H1 (cell line): ENCODE data around the gene PRDM5. TPM values are rescaled to one million over a fixed set of nuclear protein-coding genes. Genes with fewer than 3 reads are reported as not detected.

Source experiments
- CTCF ChIA-PET: fragments of 300-600 bp; sonication (Branson Sonifier 250); formaldehyde crosslinking; loops from one replicate; lab custom pipeline; 2021; ENCODE audit not compliant: partially characterized antibody; lab: Charles Lee
- POLR2A ChIA-PET: fragments of 300-600 bp; sonication (Branson Sonifier 250); formaldehyde crosslinking; loops from one replicate; lab custom pipeline; 2021; ENCODE audit warnings: inconsistent platforms; ENCODE audit not compliant: partially characterized antibody; lab: Charles Lee
- DNase-seq, 2 experiments: peaks; one replicate each; pipeline versions ENCODE4 v3.0.0 to v3.0.0-alpha.2; 2010 to 2022; ENCODE audit warnings: low spot score in 2 of 2, low read depth in 1 of 2, mixed read lengths in 1 of 2
- FAIRE-seq: peaks from 2 replicates; lab custom pipeline; 2011; peaks lifted over from hg19 to GRCh38; lab: Jason Lieb, UNC
- H2AFZ ChIP-seq: 2 replicates; pipeline ENCODE4 v1.8.1; 2012; ENCODE audit warnings: low read length, inconsistent platforms
- H2AK5ac ChIP-seq: 2 replicates; pipeline ENCODE4 v1.6.1; 2013; ENCODE audit warnings: low read depth, low read length
- H2BK120ac ChIP-seq: replicated peaks from 2 replicates; pipeline ENCODE3; 2013; ENCODE audit warnings: low read depth, low read length, inconsistent platforms
- H2BK12ac ChIP-seq: 2 replicates; pipeline ENCODE4 v1.6.1; 2013; ENCODE audit warnings: low read depth, low read length
- H2BK15ac ChIP-seq: 2 replicates; pipeline ENCODE4 v1.6.1; 2013; ENCODE audit warnings: low read length
- H2BK20ac ChIP-seq: 2 replicates; pipeline ENCODE4 v1.6.1; 2013; ENCODE audit warnings: low read length
- H2BK5ac ChIP-seq: 2 replicates; pipeline ENCODE4 v1.6.1; 2013; ENCODE audit warnings: low read depth, low read length
- H3K14ac ChIP-seq: 2 replicates; pipeline ENCODE4 v1.6.1; 2013; ENCODE audit warnings: inconsistent platforms; ENCODE audit not compliant: insufficient read length
- H3K18ac ChIP-seq: 2 replicates; pipeline ENCODE4 v1.6.1; 2013; ENCODE audit warnings: low read length; ENCODE audit errors: extremely low read depth
- H3K23ac ChIP-seq: 2 replicates; pipeline ENCODE4 v1.6.1; 2013; ENCODE audit warnings: inconsistent platforms; ENCODE audit not compliant: insufficient read length
- H3K23me2 ChIP-seq: 2 replicates; pipeline ENCODE4 v1.6.1; 2013; ENCODE audit warnings: low read depth, low read length
- H3K27ac ChIP-seq: 2 replicates; pipeline ENCODE4 v1.6.1; 2011; ENCODE audit warnings: low read depth, low read length, inconsistent platforms
- H3K27me3 ChIP-seq, 4 experiments: replicated peaks in 1 of 4; 1 replicate in 1 of 4; 2 replicates in 3 of 4; pipeline versions ENCODE4 v1.6.1 to v1.8.1; 2011 to 2013; ENCODE audit warnings: low read length in 3 of 4, mild to moderate bottlenecking in 3 of 4, inconsistent platforms in 2 of 4, mixed read lengths in 2 of 4, moderate library complexity in 1 of 4; ENCODE audit not compliant: control insufficient read depth in 3 of 4, insufficient read depth in 3 of 4; ENCODE audit errors: extremely low read depth in 1 of 4
- H3K36me3 ChIP-seq, 4 experiments: 2 replicates each; pipeline versions ENCODE4 v1.6.1 to v1.8.1; 2011 to 2013; ENCODE audit warnings: mild to moderate bottlenecking in 4 of 4, low read length in 3 of 4, moderate library complexity in 2 of 4, control low read depth in 1 of 4, inconsistent platforms in 1 of 4; ENCODE audit not compliant: insufficient read depth in 4 of 4, control insufficient read depth in 2 of 4
- H3K4ac ChIP-seq: replicated peaks from 2 replicates; pipeline ENCODE3; 2013; ENCODE audit warnings: low read length, low read depth, mixed read lengths, inconsistent platforms; ENCODE audit not compliant: insufficient read length
- H3K4me1 ChIP-seq, 4 experiments: replicated peaks in 1 of 4; 1 replicate in 1 of 4; 2 replicates in 3 of 4; pipeline versions ENCODE4 v1.6.1 to v1.8.1; 2011 to 2013; ENCODE audit warnings: low read length in 3 of 4, inconsistent platforms in 2 of 4, mixed read lengths in 1 of 4; ENCODE audit not compliant: insufficient read depth in 4 of 4, control insufficient read depth in 3 of 4
- H3K4me2 ChIP-seq, 2 experiments: 2 replicates each; pipeline versions ENCODE4 v1.6.1 to v1.8.1; 2011 to 2013; ENCODE audit warnings: low read depth in 2 of 2, low read length in 2 of 2, control low read depth in 1 of 2, inconsistent platforms in 1 of 2, mild to moderate bottlenecking in 1 of 2; ENCODE audit not compliant: insufficient read depth in 1 of 2
- H3K4me3 ChIP-seq, 4 experiments: fragments of 200-600, 300-600 bp in 1 of 4; sonication (generic), shearing (Covaris generic), sonication (Bioruptor Twin) in 1 of 4; 2 replicates each; pipeline versions ENCODE4 v1.5.1 to v1.8.1; 2011 to 2016; ENCODE audit warnings: low read length in 4 of 4, low read depth in 3 of 4, control low read depth in 2 of 4, inconsistent platforms in 2 of 4, mild to moderate bottlenecking in 2 of 4, mixed read lengths in 1 of 4, moderate library complexity in 1 of 4; ENCODE audit not compliant: insufficient read depth in 2 of 4; ENCODE audit errors: extremely low read depth in 1 of 4
- H3K56ac ChIP-seq: replicated peaks from 2 replicates; pipeline ENCODE3; 2013; ENCODE audit warnings: low read depth, mild to moderate bottlenecking, mixed read lengths, low read length, inconsistent platforms; ENCODE audit not compliant: insufficient read length
- H3K79me1 ChIP-seq: 2 replicates; pipeline ENCODE4 v1.6.1; 2013; ENCODE audit warnings: low read depth, low read length, control low read depth
- H3K79me2 ChIP-seq, 2 experiments: 2 replicates each; pipeline versions ENCODE4 v1.6.1 to v1.8.1; 2012 to 2013; ENCODE audit warnings: low read length in 2 of 2, mild to moderate bottlenecking in 2 of 2, inconsistent platforms in 1 of 2; ENCODE audit not compliant: insufficient read depth in 2 of 2, control insufficient read depth in 1 of 2
- H3K9ac ChIP-seq, 4 experiments: replicated peaks in 1 of 4; 1 replicate in 1 of 4; 2 replicates in 3 of 4; pipeline versions ENCODE4 v1.6.1 to v1.8.1; 2011 to 2013; ENCODE audit warnings: low read depth in 3 of 4, low read length in 3 of 4, control low read depth in 2 of 4, mild to moderate bottlenecking in 2 of 4, moderate library complexity in 2 of 4, inconsistent platforms in 1 of 4; ENCODE audit errors: extremely low read depth in 1 of 4
- H3K9me3 ChIP-seq, 2 experiments: 2 replicates each; pipeline versions ENCODE4 v1.6.1 to v1.8.1; 2012 to 2013; ENCODE audit warnings: mild to moderate bottlenecking in 2 of 2, moderate library complexity in 2 of 2, control low read depth in 1 of 2, inconsistent platforms in 1 of 2, low read depth in 1 of 2, low read length in 1 of 2, mixed read lengths in 1 of 2; ENCODE audit not compliant: insufficient read depth in 2 of 2
- H4K20me1 ChIP-seq, 2 experiments: replicated peaks in 1 of 2; 2 replicates each; pipeline versions ENCODE3 to v1.8.1; 2011 to 2013; ENCODE audit warnings: inconsistent platforms in 2 of 2, low read length in 2 of 2, mild to moderate bottlenecking in 1 of 2; ENCODE audit not compliant: insufficient read depth in 2 of 2, control insufficient read depth in 1 of 2
- H4K5ac ChIP-seq: 2 replicates; pipeline ENCODE4 v1.6.1; 2013; ENCODE audit warnings: low read length, low read depth, mixed read lengths, inconsistent platforms; ENCODE audit not compliant: insufficient read length
- H4K8ac ChIP-seq: 2 replicates; pipeline ENCODE4 v1.8.0; 2013; ENCODE audit warnings: mild to moderate bottlenecking, moderate library complexity, low read length, inconsistent platforms; ENCODE audit not compliant: insufficient read depth; ENCODE audit errors: extremely low read depth
- H4K91ac ChIP-seq: replicated peaks from 2 replicates; pipeline ENCODE3; 2013; ENCODE audit warnings: low read length, mixed read lengths, inconsistent platforms; ENCODE audit not compliant: insufficient read length
- HDAC6 ChIP-seq: IDR thresholded peaks from one replicate; pipeline ENCODE4 v1.7.1; 2012; ENCODE audit warnings: low read depth, mild to moderate bottlenecking, inconsistent platforms, low read length, moderate library complexity
- NANOG ChIP-seq: IDR thresholded peaks from 2 replicates; pipeline ENCODE4 v1.6.1; 2011; ENCODE audit warnings: low read length, low read depth, mild to moderate bottlenecking, inconsistent platforms; ENCODE audit not compliant: insufficient read depth, poor library complexity, severe bottlenecking
- polyA plus RNA-seq, 7 experiments: library from polyadenylated mRNA; depleted of rRNA in 3 of 7; stranded (reverse) in 5 of 7; unstranded in 2 of 7; fragments of >200 nt in 5 of 7; fragments of 200-250 nt in 2 of 7; gene quantifications; 1 replicate in 5 of 7; 2 replicates in 1 of 7; 4 replicates in 1 of 7; pipeline versions ENCODE4 v1.2.1 to v1.2.3, GENCODE V29; 2011 to 2013; ENCODE audit warnings: missing spikeins in 2 of 7, mixed read lengths in 2 of 7
- total RNA-seq: library from RNA; stranded (reverse); fragmentation: NEBNext Ultra II Directional; extraction: Animal tissue kit (Norgen Biotek cat#: 25700); gene quantifications from 2 replicates; pipeline ENCODE4 v1.2.1, GENCODE V29; 2021
- TF ChIP-seq, protein P1 (sequence below): IDR thresholded peaks from 2 replicates; pipeline ENCODE4 v1.6.1; 2011; ENCODE audit warnings: low read depth, mild to moderate bottlenecking, low read length; ENCODE audit not compliant: insufficient read depth

Gene PRDM5
- total and polyA plus RNA-seq, 2 of the 8 experiments (the other 6 are each of a cell fraction or from before 2014, with no cell fraction given): 8.2 to 23.4 TPM

DNA sequence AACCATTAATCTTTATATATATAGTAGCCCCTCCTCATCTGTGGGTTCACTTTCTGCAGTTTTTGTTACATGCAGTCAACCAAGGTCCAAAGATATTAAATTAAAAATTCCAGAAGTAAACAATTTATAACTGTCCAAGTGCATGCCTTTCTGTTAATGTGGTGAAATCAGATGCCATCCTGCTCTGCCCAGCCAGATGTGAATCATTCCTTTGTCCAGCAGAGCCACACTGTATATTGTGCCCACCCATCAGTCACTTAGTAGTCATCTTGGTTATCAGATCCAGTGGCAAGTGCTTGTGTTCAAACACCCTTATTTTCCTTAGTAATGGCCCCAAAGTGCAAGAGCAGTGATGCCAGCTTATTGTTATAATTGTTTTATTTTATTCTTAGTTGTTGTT is 17.2 kb upstream of the PRDM5 start:
- no peak for FAIRE-seq
- no peak overlapping the region for H3K14ac ChIP-seq
- H2AFZ ChIP-seq: no peak overlapping the region
- no peaks in the 10 kb centered on the region for H3K79me1 ChIP-seq
- no peak overlapping the region for H3K9ac ChIP-seq
- ChIA-PET POLR2A (no interaction called here), CTCF (interaction anchor here (1.1 to 1.6 kb wide), 4 partner anchors 8 to 219 kb away, joined by 3 to 4 read pairs (median 4); no protein-coding TSS in a partner anchor)
- no peaks in the 10 kb centered on the region for H4K20me1 ChIP-seq
- H3K27me3 ChIP-seq: no peaks in the 10 kb centered on the region
- H4K8ac ChIP-seq: no peak overlapping the region
- H2BK15ac ChIP-seq: no peak overlapping the region
- H4K91ac ChIP-seq: no peak overlapping the region
- no peaks in the 10 kb centered on the region for H3K36me3 ChIP-seq
- H3K4me2 ChIP-seq: no peak overlapping the region
- no peaks in the 10 kb centered on the region for H3K23me2 ChIP-seq
- no peaks in the 10 kb centered on the region for H3K79me2 ChIP-seq
- H2BK120ac ChIP-seq: no peak overlapping the region
- H3K4me1 ChIP-seq: no peaks in the 10 kb centered on the region
- DNase-seq: no peak
- TF ChIP-seq, protein P1, sequence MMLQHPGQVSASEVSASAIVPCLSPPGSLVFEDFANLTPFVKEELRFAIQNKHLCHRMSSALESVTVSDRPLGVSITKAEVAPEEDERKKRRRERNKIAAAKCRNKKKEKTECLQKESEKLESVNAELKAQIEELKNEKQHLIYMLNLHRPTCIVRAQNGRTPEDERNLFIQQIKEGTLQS: no peak
- TF ChIP-seq HDAC6 (no peak), NANOG (no peak)
- H2AK5ac ChIP-seq: no peak overlapping the region
- H4K5ac ChIP-seq: no peak overlapping the region
- no peak overlapping the region for H3K4me3 ChIP-seq
- no peaks in the 10 kb centered on the region for H3K9me3 ChIP-seq
- no peak overlapping the region for H3K27ac ChIP-seq
- H3K4ac ChIP-seq: no peak overlapping the region
- no peak overlapping the region for H3K56ac ChIP-seq
- no peak overlapping the region for H3K23ac ChIP-seq
- no peak overlapping the region for H3K18ac ChIP-seq
- no peak overlapping the region for H2BK5ac ChIP-seq
- H2BK20ac ChIP-seq: no peak overlapping the region
- H2BK12ac ChIP-seq: no peak overlapping the region
